NCI-H748 (cell line): Measurements from ENCODE around the gene APRT.
"Not testable (repeated sequence)": the region's sequence is repeated elsewhere in the genome, so short reads cannot be mapped to it uniquely, and the experiment has no call there.

Source experiments
- DNase-seq: peaks from one replicate; lab custom pipeline; 2025; ENCODE audit not compliant: unreplicated experiment; lab: John Stamatoyannopoulos, UW

APRT gene

GRCh38 chr16:88823646-88824045, 11.9 kb upstream of the APRT start:
- DNase-seq: not testable (repeated sequence)

GRCh38 chr16:88822281-88823040, 10.7 kb upstream of the APRT start:
- no peak for DNase-seq

- DNase-seq: no peak
Measured at GRCh38 chr16:88821168-88821850, 9.6 kb upstream of the APRT start.

GRCh38 chr16:88820385-88821025, 8.8 kb upstream of the APRT start:
- DNase-seq: no peak

- no peak for DNase-seq
Measured at GRCh38 chr16:88819126-88819525, 7.4 kb upstream of the APRT start.

- no peak for DNase-seq
Measured at GRCh38 chr16:88818575-88818874, 6.8 kb upstream of the APRT start.

GRCh38 chr16:88817785-88818574, 6.3 kb upstream of the APRT start:
- no peak for DNase-seq

GRCh38 chr16:88816736-88817535, 5.2 kb upstream of the APRT start:
- DNase-seq: no peak

GRCh38 chr16:88815901-88816589, 4.3 kb upstream of the APRT start:
- peak; percentile 64 for DNase-seq

GRCh38 chr16:88815227-88815626, 3.5 kb upstream of the APRT start:
- DNase-seq: no peak

- no peak for DNase-seq
Measured at GRCh38 chr16:88814144-88814502, 2.4 kb upstream of the APRT start.

- no peak for DNase-seq
Measured at GRCh38 chr16:88813269-88814143, 1.8 kb upstream of the APRT start.

- DNase-seq: peak; percentile 59
Measured at GRCh38 chr16:88812513-88813268, 963 bp upstream of the APRT start.

GRCh38 chr16:88810912-88811768, 588 bp downstream of the APRT start:
- peak; percentile 74 for DNase-seq

- DNase-seq: no peak
Measured at GRCh38 chr16:88810166-88810911, 1.4 kb downstream of the APRT start.

GRCh38 chr16:88809676-88810165, 2.0 kb downstream of the APRT start:
- DNase-seq: no peak
